ENCODE results near the gene ACBD3. TPM values are rescaled to one million over a fixed set of nuclear protein-coding genes. Genes with fewer than 3 reads are reported as not detected.

ACBD3 gene
- total and polyA plus RNA-seq, 2 of the 8 experiments (the other 6 are each of a cell fraction or from before 2014, with no cell fraction given), result 8.4 to 29.4 TPM

DNA sequence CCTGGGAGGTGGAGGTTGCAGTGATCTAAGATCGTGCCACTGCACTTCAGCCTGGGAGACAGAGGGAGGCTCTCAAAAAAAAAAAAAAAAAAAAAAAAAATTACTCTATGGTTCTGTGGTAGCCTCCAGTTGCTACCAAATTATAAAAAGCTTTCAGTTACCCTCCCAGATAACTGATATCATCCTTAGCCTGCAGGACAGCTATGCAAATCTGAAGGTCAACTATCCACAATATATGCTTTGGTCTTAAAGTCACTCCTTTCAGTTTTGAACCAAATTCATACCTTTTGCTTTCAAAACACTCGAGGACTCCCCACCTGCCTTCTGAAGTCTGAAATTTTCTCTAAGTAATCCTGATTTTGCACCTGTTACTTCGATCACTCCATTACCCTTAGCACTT lies 40.1 kb upstream of the ACBD3 start:
- H3K18ac ChIP-seq (ENCODE audit: extremely low read depth, low read length), result no peak overlapping the region
- H3K4me3 ChIP-seq (ENCODE audit: extremely low read depth in 1 of 4, insufficient read depth in 2 of 4, low read depth in 3 of 4, low read length in 4 of 4), result no peak overlapping the region
- H3K4ac ChIP-seq (replicated peaks; ENCODE audit: insufficient read length, low read depth, low read length), result no peak overlapping the region
- H3K36me3 ChIP-seq (ENCODE audit: control insufficient read depth in 2 of 4, insufficient read depth in 4 of 4, low read length in 3 of 4), result peaks cover 0 to 13% (median under 1%) of the 10 kb centered on the region in 4 experiments; a peak in 2 of 8 replicates
- WGBS, 2 experiments (ENCODE audit: extremely low coverage in 1 of 2, insufficient coverage in 1 of 2, insufficient read length in 1 of 2, insufficient replicate concordance in 2 of 2, low coverage in 1 of 2, low lambda C conversion rate in 2 of 2, missing lambda C conversion rate in 1 of 2), result 91% methylated on average over 3 of the region's 3 CpGs; no CpG with 5 or more reads in 1 of the 2 experiments
- H2AFZ ChIP-seq (ENCODE audit: low read length), result no peak overlapping the region
- H4K91ac ChIP-seq (replicated peaks; ENCODE audit: insufficient read length, low read length), result no peak overlapping the region
- POLR2A ChIA-PET (ENCODE audit: partially characterized antibody), result interaction anchor here (1.1 kb wide), 2 partner anchors 26 to 53 kb away, joined by 3 to 5 read pairs; no protein-coding TSS in a partner anchor
- FAIRE-seq (no peak), DNase-seq (ENCODE audit: low read depth in 1 of 2, low spot score in 2 of 2) (no peak)
- no peak overlapping the region for H2BK20ac ChIP-seq (ENCODE audit: low read length)
- H3K4me2 ChIP-seq (ENCODE audit: insufficient read depth in 1 of 2, low read depth in 2 of 2, low read length in 2 of 2), result no peak overlapping the region
- no peaks in the 10 kb centered on the region for H4K20me1 ChIP-seq (replicated peaks in 1 of 2; ENCODE audit: control insufficient read depth in 1 of 2, insufficient read depth in 2 of 2, low read length in 2 of 2)
- H4K8ac ChIP-seq (ENCODE audit: extremely low read depth, insufficient read depth, low read length), result no peak overlapping the region
- H4K5ac ChIP-seq (ENCODE audit: insufficient read length, low read depth, low read length), result no peak overlapping the region
- no peak overlapping the region for H2BK5ac ChIP-seq (ENCODE audit: low read depth, low read length)
- CTCF ChIA-PET (ENCODE audit: partially characterized antibody), result interaction anchor here (0.6 to 10.5 kb wide), 6 partner anchors 28 to 1855 kb away, joined by 3 to 103 read pairs (median 5); no protein-coding TSS in a partner anchor
- H2AK5ac ChIP-seq (ENCODE audit: low read depth, low read length), result no peak overlapping the region
- H3K79me2 ChIP-seq (ENCODE audit: control insufficient read depth in 1 of 2, insufficient read depth in 2 of 2, low read length in 2 of 2), result no peaks in the 10 kb centered on the region
- no peaks in the 10 kb centered on the region for H3K9me3 ChIP-seq (ENCODE audit: insufficient read depth in 2 of 2, low read depth in 1 of 2, low read length in 1 of 2)
- no peak overlapping the region for H3K23ac ChIP-seq (ENCODE audit: insufficient read length)
- no peak overlapping the region for H3K27ac ChIP-seq (ENCODE audit: low read depth, low read length)
- peaks cover 0 to 2% (median 0%) of the 10 kb centered on the region in 4 experiments; a peak in 2 of 7 replicates for H3K4me1 ChIP-seq (replicated peaks in 1 of 4; ENCODE audit: control insufficient read depth in 3 of 4, insufficient read depth in 4 of 4, low read length in 3 of 4)
- H2BK120ac ChIP-seq (replicated peaks; ENCODE audit: low read depth, low read length), result no peak overlapping the region
- H3K56ac ChIP-seq (replicated peaks; ENCODE audit: insufficient read length, low read depth, low read length), result no peak overlapping the region
- no peak overlapping the region for H2BK12ac ChIP-seq (ENCODE audit: low read depth, low read length)
- peaks cover 0 to 23% (median 18%) of the 10 kb centered on the region in 4 experiments; a peak in 6 of 7 replicates for H3K27me3 ChIP-seq (replicated peaks in 1 of 4; ENCODE audit: control insufficient read depth in 3 of 4, extremely low read depth in 1 of 4, insufficient read depth in 3 of 4, low read length in 3 of 4)
- no peak overlapping the region for H3K9ac ChIP-seq (replicated peaks in 1 of 4; ENCODE audit: extremely low read depth in 1 of 4, low read depth in 3 of 4, low read length in 3 of 4)
- peaks cover 6% of the 10 kb centered on the region; the same call in 1 of the 2 replicates for H3K23me2 ChIP-seq (ENCODE audit: low read depth, low read length)
- no peaks in the 10 kb centered on the region for H3K79me1 ChIP-seq (ENCODE audit: low read depth, low read length)
- no peak overlapping the region for H3K14ac ChIP-seq (ENCODE audit: insufficient read length)
- no peak overlapping the region for H2BK15ac ChIP-seq (ENCODE audit: low read length)
- TF ChIP-seq CREB1 (IDR thresholded peaks at IDR 0.05) (no peak), BRCA1 (IDR thresholded peaks at IDR 0.05; ENCODE audit: low read depth, low read length) (no peak), JUN (IDR thresholded peaks at IDR 0.05; ENCODE audit: low read depth, low read length) (no peak), CBX8 (IDR thresholded peaks at IDR 0.05; ENCODE audit: borderline replicate concordance, low read depth, low read length) (no peak), SP1 (IDR thresholded peaks at IDR 0.05; ENCODE audit: low read depth, low read length) (no peak)
